H7 (cell line): ENCODE data around the gene ZNHIT6. TPM values are rescaled to one million over a fixed set of nuclear protein-coding genes. Genes with fewer than 3 reads are reported as not detected.

Experiments
- DNase-seq: peaks from one replicate; pipeline ENCODE4 v3.0.0; 2012
- H3K27me3 ChIP-seq: 2 replicates; pipeline ENCODE4 v1.6.0; 2011; ENCODE audit warnings: mild to moderate bottlenecking, low read length; ENCODE audit not compliant: control insufficient read depth, insufficient read depth
- H3K36me3 ChIP-seq: replicated peaks from 2 replicates; pipeline ENCODE4 v1.5.1; 2011; ENCODE audit warnings: low read length; ENCODE audit not compliant: control insufficient read depth, insufficient read depth
- H3K4me3 ChIP-seq: 2 replicates; pipeline ENCODE4 v1.5.1; 2011; ENCODE audit warnings: low read depth, mild to moderate bottlenecking, control low read depth, low read length, moderate library complexity; ENCODE audit not compliant: insufficient read depth
- total RNA-seq: library from RNA; depleted of rRNA; stranded (reverse); fragments of >200 nt; shearing (Covaris generic); gene quantifications from 2 replicates; pipeline ENCODE4 v1.2.3, GENCODE V29; 2014

ZNHIT6 gene
- total RNA-seq, 1 experiment from 2014 or later = 6.9 TPM

- DNase-seq = no peak
- Histone ChIP-seq H3K27me3 (no peaks in the 10 kb centered on the region), H3K4me3 (no peak overlapping the region), H3K36me3 (no peaks in the 10 kb centered on the region)
Measured at GRCh38 chr1:85689775-85690404, 18.3 kb downstream of the ZNHIT6 start.

- no peak for DNase-seq
- Histone ChIP-seq H3K4me3 (no peak overlapping the region), H3K27me3 (no peaks in the 10 kb centered on the region), H3K36me3 (no peaks in the 10 kb centered on the region; the same call in none of the 2 replicates)
Measured at GRCh38 chr1:85683292-85684025, 24.8 kb downstream of the ZNHIT6 start.

GRCh38 chr1:85681087-85681486 lies 27.1 kb downstream of the ZNHIT6 start:
- H3K27me3 ChIP-seq = no peaks in the 10 kb centered on the region
- no peak for DNase-seq
- no peaks in the 10 kb centered on the region; the same call in none of the 2 replicates for H3K36me3 ChIP-seq
- H3K4me3 ChIP-seq = no peak overlapping the region

- Histone ChIP-seq H3K27me3 (no peaks in the 10 kb centered on the region), H3K4me3 (no peak overlapping the region), H3K36me3 (peaks cover 1% of the 10 kb centered on the region)
- DNase-seq = no peak
Measured at GRCh38 chr1:85678193-85678592, 30.0 kb downstream of the ZNHIT6 start.

GRCh38 chr1:85677656-85678055 lies 30.6 kb downstream of the ZNHIT6 start:
- peaks cover 1% of the 10 kb centered on the region for H3K36me3 ChIP-seq
- H3K4me3 ChIP-seq = no peak overlapping the region
- H3K27me3 ChIP-seq = no peaks in the 10 kb centered on the region
- DNase-seq = no peak

- Histone ChIP-seq H3K27me3 (no peaks in the 10 kb centered on the region), H3K4me3 (no peak overlapping the region), H3K36me3 (peaks cover 1% of the 10 kb centered on the region)
- no peak for DNase-seq
Measured at GRCh38 chr1:85672031-85672660, 36.1 kb downstream of the ZNHIT6 start.

- no peak for DNase-seq
- Histone ChIP-seq H3K27me3 (no peaks in the 10 kb centered on the region), H3K36me3 (no peaks in the 10 kb centered on the region; the same call in 1 of the 2 replicates), H3K4me3 (no peak overlapping the region)
Measured at GRCh38 chr1:85665932-85666331, 42.3 kb downstream of the ZNHIT6 start.

- H3K4me3 ChIP-seq = no peak overlapping the region
- no peaks in the 10 kb centered on the region; the same call in 1 of the 2 replicates for H3K36me3 ChIP-seq
- no peak for DNase-seq
- no peaks in the 10 kb centered on the region for H3K27me3 ChIP-seq
Measured at GRCh38 chr1:85663382-85663781, 44.9 kb downstream of the ZNHIT6 start.

GRCh38 chr1:85661767-85662166 lies 46.5 kb downstream of the ZNHIT6 start:
- H3K36me3 ChIP-seq = no peaks in the 10 kb centered on the region
- no peak for DNase-seq
- no peaks in the 10 kb centered on the region for H3K27me3 ChIP-seq
- H3K4me3 ChIP-seq = no peak overlapping the region

- Histone ChIP-seq H3K36me3 (no peaks in the 10 kb centered on the region), H3K4me3 (no peak overlapping the region), H3K27me3 (no peaks in the 10 kb centered on the region)
- DNase-seq = no peak
Measured at GRCh38 chr1:85660541-85660940, 47.7 kb downstream of the ZNHIT6 start.

GRCh38 chr1:85659174-85659573 lies 49.1 kb downstream of the ZNHIT6 start:
- no peaks in the 10 kb centered on the region for H3K36me3 ChIP-seq
- no peak for DNase-seq
- no peaks in the 10 kb centered on the region for H3K27me3 ChIP-seq
- H3K4me3 ChIP-seq = no peak overlapping the region

- Histone ChIP-seq H3K36me3 (peaks cover 2% of the 10 kb centered on the region), H3K27me3 (no peaks in the 10 kb centered on the region), H3K4me3 (no peak overlapping the region)
- DNase-seq = no peak
Measured at GRCh38 chr1:85656948-85657347, 51.3 kb downstream of the ZNHIT6 start.

GRCh38 chr1:85656256-85656655 lies 52.0 kb downstream of the ZNHIT6 start:
- no peak for DNase-seq
- Histone ChIP-seq H3K4me3 (no peak overlapping the region), H3K27me3 (no peaks in the 10 kb centered on the region), H3K36me3 (peaks cover 2% of the 10 kb centered on the region)

- Histone ChIP-seq H3K4me3 (no peak overlapping the region), H3K36me3 (peaks cover 2% of the 10 kb centered on the region), H3K27me3 (no peaks in the 10 kb centered on the region)
- no peak for DNase-seq
Measured at GRCh38 chr1:85655315-85655714, 52.9 kb downstream of the ZNHIT6 start.
